Esophagus muscularis mucosa (tissue), 2 donors: ENCODE measurements around the gene ZNF396.

Experiments
- EP300 ChIP-seq: sonication (generic); formaldehyde crosslinking; IDR thresholded peaks from one replicate; pipeline ENCODE4 v1.6.1; 2017; ENCODE audit warnings: antibody characterized with exemption
- POLR2A ChIP-seq: fragments of 450-650 bp; IDR thresholded peaks from one replicate; pipeline ENCODE4 v1.6.1; 2017; ENCODE audit warnings: antibody characterized with exemption, moderate library complexity, mild to moderate bottlenecking, low read depth

DNA sequence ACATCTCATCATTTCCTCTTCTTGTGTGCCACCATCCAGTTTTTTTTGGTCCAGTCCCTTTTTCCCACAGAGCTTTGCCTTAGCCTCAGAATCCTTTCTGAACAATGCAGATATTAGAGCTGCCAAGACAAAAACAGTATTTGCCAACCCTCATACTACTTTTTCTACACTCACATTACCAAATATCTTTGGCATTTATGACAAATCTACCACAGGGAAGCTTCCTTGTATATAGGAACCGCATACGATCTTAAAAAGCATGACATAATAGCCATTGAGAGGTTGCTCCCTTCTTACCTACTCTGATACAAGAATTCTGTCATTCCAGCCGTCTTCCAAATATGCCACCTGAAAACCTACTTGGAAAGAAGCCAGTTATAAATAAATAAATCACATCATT is 42.3 kb downstream of the ZNF396 start:
- no peak for TF ChIP-seq POLR2A
- TF ChIP-seq EP300: no peak
